DMS 273 (cell line): ENCODE results near the gene MAD1L1.
"Not testable (repeated sequence)": the region's sequence is repeated elsewhere in the genome, so short reads cannot be mapped to it uniquely, and the experiment has no call there.

ENCODE experiments used
- DNase-seq: peaks from one replicate; lab custom pipeline; 2025; ENCODE audit not compliant: unreplicated experiment; lab: John Stamatoyannopoulos, UW

MAD1L1 gene

DNA sequence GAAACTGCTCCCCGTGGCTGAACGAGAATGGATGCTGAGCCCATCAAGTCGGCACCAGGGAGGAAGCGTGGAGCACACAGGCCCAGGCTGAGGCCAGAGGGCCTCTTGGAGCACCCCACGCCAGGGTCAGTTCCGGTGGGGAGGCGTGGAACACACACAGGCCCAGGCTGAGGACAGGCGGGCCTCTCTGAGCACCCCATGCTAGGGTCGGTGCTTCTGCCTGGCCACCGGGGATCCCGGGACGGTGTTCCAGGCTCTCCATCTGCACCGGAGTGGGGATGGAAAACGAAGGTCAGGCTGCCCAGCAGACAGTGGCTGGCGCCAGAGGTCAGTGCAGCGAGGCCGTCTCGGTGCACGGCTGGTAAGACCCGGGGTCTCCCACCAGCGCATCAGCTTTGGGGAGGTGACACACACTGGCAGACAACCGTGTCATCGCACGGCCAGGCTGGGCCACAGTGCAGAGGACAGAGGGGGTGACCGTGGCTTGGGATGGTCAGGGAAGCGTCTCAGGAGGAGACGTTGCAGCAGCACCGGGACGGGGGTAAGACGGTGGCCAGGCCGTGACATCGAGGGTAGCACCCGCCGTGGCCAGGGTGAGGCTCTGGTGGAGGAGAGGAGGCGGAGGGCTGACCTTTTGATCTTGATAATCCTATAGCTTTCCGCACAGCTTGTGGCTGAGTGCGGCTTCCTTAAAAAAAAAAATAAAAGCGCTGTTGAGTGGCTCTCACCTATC is 358.7 kb downstream of the MAD1L1 start:
- DNase-seq = no peak

DNA sequence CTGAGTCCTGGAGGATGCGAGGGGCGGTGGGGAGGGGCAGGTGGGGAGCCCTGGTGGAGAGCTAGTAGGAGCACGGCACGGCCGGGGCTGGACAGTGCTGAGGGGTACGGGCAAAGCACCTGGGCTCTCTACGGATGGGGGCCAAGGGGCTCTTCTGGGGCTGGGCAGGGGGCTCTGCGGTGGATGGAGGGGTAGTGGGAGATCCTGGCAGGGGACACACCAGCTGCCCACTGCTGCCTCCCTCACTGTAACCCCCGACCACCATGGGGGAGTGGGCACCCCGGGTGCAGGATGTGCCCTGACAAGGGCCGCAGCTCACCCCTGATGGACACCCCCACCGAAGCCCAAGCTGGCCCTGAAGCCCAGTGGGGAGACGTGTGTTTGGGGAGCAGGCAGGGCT is 359.3 kb downstream of the MAD1L1 start:
- no peak for DNase-seq

DNA sequence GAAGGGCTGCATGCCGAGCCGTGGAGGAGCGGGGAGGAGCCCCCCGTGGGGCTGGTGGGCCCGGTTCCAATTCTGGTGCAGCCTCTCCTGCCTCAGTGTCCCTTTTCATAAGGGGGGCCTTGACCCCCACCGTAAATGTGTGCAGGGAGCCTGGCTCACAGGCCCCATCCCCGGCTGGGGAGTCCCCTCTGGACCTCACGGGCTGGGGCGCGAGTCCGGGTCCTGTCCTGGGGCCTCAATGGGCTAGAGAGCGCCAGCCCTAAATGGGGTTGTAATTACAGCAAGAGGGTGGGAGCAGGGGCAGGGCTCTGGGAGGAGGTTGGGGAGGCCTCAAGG is 359.7 kb downstream of the MAD1L1 start:
- no peak for DNase-seq

DNA sequence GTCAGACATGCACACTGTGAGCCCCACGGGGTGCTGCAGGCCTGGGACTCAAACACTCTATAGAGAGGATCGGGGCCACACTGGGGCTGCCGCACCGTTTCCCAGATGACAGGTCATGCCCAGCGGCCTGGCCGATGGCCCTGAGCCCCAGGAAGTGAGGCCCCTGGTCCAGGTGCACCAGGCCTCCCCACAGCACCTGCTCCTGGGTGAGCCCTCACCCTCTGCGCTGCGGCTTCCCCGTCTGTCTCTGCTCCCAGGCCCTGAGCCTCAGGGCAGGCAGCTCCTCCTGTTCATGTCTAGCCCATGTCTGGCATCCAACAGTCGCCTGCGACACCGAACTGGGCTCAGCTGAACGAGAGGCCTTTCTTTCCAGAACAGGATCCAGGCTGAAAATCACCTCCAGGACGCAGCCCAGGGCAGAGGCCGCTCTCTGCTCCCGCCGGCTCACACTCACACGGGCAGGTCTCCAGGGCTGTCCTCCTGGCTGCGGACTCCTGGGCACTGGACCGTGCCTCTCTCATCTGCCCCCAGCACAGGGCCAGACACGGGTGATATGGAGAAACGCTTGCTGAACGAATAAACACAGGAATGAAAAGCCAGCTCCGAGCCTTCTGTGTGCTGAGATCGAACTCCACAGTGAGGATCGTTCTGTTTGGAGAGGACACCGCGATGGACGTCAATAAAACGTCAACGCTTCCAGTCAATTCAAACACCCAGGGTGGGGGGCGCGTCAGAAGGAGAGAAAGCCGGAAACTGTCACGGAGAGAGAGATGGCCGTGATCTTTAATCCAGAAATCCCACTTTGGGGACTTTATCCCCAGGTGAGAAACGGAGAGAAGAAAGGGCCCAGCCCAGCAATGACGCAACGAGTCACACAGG is 360.3 kb downstream of the MAD1L1 start:
- DNase-seq = no peak

DNA sequence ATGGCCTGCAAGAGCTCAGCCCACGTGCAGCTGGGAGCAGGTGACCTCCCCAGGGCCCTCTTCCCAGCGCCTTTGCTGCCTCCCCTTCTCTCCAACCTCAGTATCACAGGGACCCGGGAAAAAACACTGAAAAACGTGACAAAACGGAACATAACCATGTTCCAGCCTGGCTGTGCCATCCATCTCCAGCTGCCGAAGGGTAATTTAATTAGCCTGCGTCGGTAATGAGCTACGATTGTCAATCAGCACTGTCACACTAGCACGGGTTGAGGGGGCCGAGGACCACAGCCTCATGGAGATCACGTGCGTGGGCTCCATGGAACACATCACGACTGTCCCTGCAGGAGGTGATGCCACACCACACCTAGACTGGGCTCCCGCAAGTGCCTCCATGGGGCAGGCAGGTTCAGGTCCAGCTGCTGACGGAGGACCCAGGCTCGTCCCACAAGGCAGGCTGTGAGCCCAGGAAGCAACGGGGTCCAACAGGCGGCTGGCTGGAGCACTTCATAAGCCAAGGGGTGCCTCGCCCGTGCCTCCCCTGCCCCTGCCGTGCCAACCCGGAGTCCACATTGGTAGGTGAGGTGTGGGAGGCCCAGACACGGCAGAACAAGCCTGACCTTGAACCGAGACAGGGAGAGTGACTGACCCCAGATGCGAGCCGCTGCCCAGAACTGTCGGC is 363.2 kb downstream of the MAD1L1 start:
- no peak for DNase-seq

DNA sequence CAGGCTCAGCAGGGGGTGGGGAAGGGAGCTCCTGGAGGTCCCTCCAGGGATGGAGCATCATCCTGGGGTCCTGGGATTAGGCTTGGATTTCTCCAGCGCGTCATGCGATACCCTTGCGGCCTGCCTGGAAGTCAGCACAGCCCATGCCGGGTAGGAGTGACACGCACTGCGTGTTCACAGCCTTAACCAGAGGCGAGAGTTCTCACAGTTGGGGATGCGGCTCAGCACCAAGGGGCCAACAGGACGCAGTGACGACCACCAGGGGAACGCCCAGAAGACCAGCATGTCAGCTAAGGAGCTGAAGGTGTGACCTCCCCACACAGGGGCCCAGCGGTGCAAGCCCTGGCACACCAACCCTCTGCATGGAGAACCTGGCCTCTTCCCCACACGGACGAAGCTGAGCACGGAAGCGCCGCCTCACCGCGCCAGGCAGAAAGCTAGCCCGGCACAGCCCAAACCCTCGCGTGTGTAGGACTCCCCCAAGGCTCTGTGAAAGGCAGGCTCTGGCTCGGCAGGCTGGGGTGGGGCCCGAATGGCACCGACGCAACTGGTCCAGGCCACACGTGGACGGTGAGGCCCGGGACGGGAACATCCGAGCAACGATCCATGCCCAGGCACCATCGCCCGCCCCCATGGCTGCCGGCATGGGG is 364.1 kb downstream of the MAD1L1 start:
- DNase-seq = no peak

DNA sequence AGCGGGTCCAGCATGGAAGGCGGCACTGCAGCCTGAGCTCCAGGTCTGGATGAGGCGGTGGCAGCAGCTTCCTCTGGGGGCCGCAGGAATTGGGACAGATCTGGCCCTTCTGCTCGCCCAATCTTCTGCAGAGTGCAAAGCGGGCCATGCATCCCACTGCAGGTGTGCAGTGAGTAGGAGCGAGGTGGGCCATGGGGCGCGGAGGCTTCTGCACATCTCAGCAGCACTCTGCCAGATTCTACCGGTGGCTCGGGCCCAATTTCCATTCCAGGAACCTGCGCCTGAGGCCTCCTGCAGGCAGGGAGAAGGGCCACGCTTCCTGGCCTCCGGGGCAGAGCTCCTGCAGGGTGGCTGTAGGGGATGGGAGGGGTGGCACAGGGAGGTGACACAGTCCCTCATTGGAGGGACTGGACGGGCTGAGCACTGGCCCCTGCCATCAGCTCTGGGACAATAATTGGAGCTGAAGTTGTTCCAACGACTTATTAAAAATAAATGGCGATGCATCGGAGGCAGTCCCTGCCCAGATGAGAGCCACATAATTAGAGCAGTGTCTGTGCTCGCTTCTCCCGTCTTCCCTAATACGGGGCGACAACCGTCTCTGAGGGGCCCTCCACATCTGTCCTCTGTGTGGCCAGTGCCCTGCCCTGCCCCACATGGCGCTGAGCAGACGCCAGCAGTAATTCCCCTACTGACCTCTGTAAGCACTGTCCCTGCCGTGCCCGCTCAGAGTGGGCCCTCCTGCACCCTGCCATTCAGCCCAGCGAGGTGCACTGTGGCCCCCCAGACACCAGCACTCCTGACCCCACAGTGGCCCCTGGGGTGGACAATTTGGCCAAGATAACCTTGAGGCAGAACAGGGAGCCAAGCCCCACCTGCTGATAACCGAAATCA is 365.1 kb downstream of the MAD1L1 start:
- DNase-seq = no peak

DNA sequence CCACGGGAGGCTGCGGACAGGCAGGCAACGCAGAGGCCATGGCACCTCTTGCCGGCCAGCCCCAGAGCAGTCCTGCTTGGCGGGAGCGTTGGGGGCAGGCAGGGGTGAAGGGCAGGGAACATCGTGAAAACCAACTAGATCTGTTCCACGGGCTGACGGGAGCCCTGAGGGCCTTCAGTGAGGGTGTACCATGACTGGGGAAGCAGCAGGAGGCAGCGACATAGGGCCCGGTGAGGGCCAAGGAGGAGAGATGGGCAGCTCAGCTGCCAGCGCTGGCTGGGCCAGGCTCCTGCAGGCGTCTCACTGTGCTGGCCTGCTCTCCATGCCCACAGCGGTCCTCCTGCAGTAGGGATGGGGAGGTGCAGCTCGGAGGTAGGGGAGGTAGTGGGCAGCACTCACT is 366.1 kb downstream of the MAD1L1 start:
- DNase-seq = no peak

DNA sequence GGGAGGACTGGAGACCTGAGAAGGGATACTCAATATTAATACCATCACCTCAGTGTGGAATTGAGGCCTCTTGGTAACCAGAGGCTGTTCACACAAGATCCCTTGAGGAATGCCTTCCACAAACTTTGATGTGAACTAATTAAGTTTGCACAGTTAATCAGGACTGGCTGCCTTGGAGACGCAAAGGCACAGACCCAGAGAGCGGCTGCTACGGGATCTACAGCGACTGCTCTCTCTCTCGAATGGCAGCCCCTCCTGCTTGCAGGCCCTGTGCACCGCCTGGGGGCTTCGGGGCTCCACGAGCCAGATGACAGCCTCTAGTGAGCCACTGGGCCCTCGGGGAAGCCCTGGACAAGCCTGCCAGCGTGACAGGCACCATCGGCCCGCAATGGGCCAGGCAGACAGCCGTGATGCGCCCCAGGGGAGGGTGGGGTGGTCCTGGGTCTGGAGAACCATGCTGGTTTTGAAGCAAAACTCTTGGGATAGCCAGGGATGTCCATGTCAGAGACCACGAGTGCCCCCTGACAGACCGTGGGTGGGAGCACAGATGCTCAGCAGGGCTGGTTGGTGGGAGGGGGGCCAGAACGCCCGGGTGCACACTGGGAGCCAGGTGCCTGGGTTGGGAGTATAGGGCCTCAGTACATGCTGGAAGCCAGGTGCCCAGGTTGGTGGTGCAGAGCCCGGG is 367.0 kb downstream of the MAD1L1 start:
- DNase-seq = no peak

DNA sequence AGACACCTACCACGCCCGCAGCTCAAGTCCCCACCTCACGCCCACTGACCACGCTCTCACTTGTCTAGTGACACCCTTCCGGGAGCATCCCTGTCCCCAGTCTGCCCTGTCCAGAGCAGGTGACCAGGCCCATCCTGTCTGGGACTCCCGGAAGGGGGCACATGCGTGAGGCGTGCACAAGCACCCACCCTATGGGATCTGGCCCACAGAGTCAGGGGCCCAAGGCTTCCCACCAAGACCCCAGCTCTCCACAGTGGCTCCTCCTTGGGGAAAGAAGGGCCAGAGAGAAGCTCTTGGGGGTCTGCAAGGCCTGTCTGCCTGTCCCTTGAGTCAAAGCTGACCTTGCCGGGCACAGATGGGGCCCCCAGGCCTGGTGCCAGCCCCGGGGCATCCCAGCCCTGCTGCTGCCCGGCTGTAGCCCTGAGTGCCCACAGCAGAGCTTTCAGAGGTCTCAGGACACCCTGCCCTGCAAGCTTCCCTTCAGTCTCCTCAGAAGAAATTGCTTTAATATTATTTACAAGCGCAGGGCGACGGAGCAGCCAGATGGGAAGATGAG is 367.7 kb downstream of the MAD1L1 start:
- no peak for DNase-seq

DNA sequence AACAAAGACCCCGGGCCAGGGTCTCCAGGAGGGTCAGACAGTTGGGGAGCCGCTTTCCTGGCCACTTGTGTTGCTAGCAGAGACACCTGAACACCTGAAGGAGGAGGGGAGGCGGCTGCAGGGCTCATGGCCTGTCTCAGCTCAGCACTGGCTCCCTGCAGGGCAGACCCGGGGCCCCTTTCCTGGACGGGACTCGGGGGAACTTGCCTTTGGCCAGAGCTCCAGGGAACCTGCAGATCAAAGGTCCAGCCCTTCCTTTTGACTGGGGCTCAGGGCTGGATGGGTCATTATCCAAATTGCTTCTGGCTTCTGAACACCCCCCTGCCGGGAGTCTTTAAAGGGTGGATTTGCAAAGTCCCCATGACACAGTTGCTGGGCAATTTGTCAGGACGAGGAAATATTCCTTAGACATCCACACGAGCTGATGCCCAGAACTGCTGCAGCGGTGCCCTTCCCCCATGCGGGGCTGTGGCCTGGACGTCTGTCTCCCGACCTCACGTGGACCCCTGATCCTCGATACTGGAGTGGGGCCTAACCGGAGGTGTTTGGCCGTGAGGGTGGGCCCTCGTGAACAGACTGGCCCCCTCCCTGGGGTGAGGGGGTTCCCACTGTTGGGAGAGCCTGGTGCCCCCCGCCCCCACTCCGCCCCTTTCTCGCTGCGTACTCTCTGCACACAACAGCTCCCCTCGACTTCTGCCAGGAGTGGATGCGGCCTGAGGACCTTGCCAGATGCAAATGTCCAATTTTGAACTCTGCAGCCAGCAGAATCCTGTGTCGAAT is 368.4 kb downstream of the MAD1L1 start:
- no peak for DNase-seq

DNA sequence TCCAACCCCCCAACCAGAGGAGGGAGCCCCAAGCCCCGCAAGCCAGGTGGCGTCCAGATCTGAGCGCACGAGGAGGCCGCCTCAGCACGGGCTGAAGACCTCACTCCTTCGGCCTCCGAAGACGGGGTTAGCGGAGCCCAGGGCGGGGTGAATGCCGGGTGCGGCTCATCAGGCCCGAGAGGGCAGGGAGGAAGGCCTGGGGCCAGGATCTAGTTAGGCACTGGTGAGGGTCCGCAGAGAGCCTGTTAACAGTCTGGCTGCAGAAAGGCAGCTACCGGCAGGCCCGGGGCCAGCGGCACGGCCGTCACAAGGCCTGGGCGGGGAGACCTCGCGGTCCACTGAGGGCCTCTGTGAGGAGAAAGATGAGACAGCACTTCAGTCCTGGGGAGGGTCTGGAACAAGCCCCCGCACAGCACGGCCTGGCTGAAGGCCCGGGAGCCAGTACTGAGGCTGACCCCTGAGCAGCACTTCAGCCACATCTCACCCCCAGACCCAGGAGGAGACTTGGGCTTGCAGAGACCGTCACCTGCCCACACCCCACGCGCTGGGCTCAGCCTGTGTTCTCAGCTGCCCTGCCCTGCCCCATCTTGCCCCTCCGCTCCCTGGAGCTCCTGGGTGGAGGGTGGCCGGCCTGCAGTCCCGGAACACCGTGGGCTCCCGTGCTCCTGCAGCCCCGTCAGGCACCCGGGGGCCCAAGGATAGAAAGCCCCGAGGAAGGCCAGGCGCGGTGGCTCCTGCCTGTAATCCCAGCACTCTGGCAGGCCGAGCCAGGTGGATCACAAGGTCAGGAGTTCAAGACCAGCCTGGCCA is 369.4 kb downstream of the MAD1L1 start:
- no peak for DNase-seq

DNA sequence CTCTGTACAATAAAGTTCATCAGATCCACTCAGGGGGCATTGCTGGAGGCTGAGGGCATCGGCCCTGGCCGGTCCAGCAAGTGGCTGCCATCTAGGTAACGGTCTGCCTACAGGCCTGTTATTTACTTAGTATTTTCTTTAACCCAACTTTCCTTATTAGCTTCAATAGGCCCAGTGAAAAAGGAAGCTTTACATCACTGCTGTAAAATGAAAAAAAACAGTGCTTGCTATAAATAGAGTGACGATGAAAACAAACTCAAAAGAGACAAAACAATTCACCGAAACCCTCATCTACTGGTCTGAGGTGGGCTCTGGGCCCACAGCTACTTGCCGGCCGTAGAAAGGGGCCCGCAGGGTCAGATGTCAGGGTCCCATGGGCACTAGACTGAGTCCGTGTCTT is 370.2 kb downstream of the MAD1L1 start:
- no peak for DNase-seq

DNA sequence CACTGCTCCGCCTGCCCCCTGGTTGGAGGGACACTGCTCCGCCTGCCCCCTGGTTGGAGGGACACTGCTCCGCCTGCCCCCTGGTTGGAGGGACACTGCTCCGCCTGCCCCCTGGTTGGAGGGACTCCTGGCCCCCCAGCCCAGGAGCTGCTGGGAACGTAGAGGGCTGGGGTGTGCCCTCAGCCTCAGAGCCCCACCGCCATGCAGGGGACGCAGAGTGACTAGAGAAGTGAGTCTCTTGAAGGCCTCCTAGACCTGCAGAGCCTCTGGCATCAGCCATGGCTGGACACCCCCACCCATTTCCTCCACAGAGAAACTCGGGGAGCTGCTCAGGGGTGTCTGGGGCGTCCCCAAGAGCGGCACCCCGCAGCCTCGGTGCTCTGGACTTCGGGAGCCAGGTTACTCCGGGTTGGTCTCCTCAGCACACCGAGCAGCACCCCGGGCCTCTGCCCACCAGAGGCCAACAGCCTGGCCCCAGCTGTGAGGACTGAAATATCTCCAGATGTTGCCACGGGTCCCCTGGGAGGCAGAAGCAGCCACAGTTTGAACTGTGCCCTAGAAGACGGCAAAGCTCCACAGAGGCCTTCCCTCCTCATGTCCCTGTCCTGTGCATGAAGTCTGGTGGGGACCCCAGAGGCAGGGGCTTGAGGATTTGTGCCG is 370.8 kb downstream of the MAD1L1 start:
- DNase-seq = no peak

DNA sequence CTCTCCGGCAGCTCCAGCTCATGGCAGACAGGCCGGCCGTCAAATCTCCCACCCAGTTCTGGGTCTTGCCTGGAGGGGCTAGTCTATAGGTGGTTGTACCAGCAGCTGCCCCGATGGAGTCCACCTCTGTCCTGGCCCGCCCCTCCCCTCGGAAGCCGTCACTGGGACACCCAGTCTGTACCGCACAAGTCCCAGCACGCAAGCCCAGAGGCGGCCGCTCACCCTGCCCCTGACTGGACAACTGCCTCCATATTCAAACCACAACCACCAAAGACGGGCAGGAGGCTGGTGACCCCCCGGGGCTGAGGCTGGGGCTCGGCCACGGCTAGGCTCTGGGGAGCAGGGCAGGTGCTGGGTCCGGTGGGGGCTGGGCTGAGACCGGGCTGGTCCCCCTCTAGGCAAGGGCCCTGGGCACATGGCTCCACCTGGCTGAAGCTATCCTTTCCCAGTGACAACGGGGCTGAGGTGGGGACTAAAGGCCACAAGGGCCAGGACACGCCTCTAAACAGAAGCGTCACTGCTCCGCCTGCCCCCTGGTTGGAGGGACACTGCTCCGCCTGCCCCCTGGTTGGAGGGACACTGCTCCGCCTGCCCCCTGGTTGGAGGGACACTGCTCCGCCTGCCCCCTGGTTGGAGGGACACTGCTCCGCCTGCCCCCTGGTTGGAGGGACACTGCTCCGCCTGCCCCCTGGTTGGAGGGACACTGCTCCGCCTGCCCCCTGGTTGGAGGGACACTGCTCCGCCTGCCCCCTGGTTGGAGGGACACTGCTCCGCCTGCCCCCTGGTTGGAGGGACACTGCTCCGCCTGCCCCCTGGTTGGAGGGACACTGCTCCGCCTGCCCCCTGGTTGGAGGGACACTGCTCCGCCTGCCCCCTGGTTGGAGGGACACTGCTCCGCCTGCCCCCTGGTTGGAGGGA is 371.6 kb downstream of the MAD1L1 start:
- not testable (repeated sequence) for DNase-seq

DNA sequence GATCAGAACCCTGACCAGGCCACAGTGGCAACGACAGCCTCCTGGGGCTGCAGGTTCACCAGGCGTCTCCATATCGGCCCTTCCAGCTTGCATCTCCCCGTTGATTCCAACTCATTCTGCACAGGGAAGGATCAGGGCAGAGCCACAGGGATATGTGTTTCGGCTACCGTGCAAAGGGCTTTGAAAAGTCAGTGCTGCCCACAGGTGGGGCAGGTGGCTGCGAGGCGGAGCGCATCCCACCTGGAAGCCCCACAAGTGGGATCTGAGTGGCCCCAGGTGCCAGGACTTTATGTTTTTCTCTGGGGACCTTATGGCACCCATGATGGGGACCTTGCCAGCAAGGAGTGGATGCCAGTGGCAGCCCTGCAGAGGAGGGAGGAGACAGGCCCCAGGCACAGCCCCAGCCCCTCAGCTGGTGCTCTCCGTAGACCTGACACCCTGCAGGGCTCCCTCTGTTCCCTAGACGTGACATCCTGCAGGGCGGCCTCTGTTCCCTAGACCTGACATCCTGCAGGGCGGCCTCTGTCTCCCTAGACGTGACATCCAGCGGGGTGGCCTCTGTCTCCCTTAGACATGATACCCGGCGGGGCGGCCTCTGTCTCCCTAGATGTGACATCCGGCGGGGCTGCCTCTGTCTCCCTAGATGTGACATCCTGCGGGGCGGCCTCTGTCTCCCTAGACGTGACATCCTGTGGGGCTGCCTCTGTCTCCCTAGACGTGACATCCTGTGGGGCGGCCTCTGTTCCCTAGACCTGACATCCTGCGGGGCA is 373.3 kb downstream of the MAD1L1 start:
- DNase-seq = no peak
